Measurements from ENCODE around the gene FXYD4.
"Not testable (repeated sequence)": the region's sequence is repeated elsewhere in the genome, so short reads cannot be mapped to it uniquely, and the experiment has no call there.

Gene FXYD4

GRCh38 chr10:43371418-43371817 lies at the start of gene FXYD4:
TSS of gene FXYD4 (plus strand) at chr10:43371636. CDS start at chr10:43373747, 2,111 bp downstream.
- TF ChIP-seq POLR2AphosphoS5 (IDR thresholded peaks at IDR 0.05; ENCODE audit: borderline replicate concordance, low read depth, low read length) (no peak), FOXP2 (optimal IDR thresholded peaks at IDR 0.05; ENCODE audit: control extremely low read depth, extremely low read length, insufficient read depth) (no peak), EZH2 (IDR thresholded peaks at IDR 0.05) (no peak)
- no peak within 1 kb of the TSS for H3K27ac ChIP-seq
- no peaks in the 10 kb centered on the region for H3K36me3 ChIP-seq (ENCODE audit: insufficient read depth, low read length)
- no peak for DNase-seq (ENCODE audit: low read depth, low spot score)
- H3K9ac ChIP-seq (ENCODE audit: insufficient read length): no peak within 1 kb of the TSS
- no peaks in the 10 kb centered on the region for H3K9me3 ChIP-seq (ENCODE audit: low read depth, low read length)
- H3K4me3 ChIP-seq: no peak within 1 kb of the TSS

GRCh38 chr10:43322331-43322730 lies 49.1 kb upstream of the FXYD4 start:
- Histone ChIP-seq H3K9ac (ENCODE audit: insufficient read length) (no peak overlapping the region), H3K27ac (no peak overlapping the region), H3K9me3 (ENCODE audit: low read depth, low read length) (no peaks in the 10 kb centered on the region), H3K4me3 (no peak overlapping the region), H3K36me3 (ENCODE audit: insufficient read depth, low read length) (no peaks in the 10 kb centered on the region)
- DNase-seq (ENCODE audit: low read depth, low spot score): no peak
- TF ChIP-seq FOXP2 (optimal IDR thresholded peaks at IDR 0.05; ENCODE audit: control extremely low read depth, extremely low read length, insufficient read depth): no peak
- TF ChIP-seq POLR2AphosphoS5 (IDR thresholded peaks at IDR 0.05; ENCODE audit: borderline replicate concordance, low read depth, low read length): no peak
- TF ChIP-seq EZH2 (IDR thresholded peaks at IDR 0.05): no peak

GRCh38 chr10:43322769-43323168 lies 48.7 kb upstream of the FXYD4 start:
- no peak overlapping the region for H3K4me3 ChIP-seq
- no peak for DNase-seq (ENCODE audit: low read depth, low spot score)
- no peak overlapping the region for H3K9ac ChIP-seq (ENCODE audit: insufficient read length)
- H3K9me3 ChIP-seq (ENCODE audit: low read depth, low read length): no peaks in the 10 kb centered on the region
- no peaks in the 10 kb centered on the region for H3K36me3 ChIP-seq (ENCODE audit: insufficient read depth, low read length)
- TF ChIP-seq POLR2AphosphoS5 (IDR thresholded peaks at IDR 0.05; ENCODE audit: borderline replicate concordance, low read depth, low read length): no peak
- no peak overlapping the region for H3K27ac ChIP-seq

- DNase-seq (ENCODE audit: low read depth, low spot score): no peak
- no peaks in the 10 kb centered on the region for H3K9me3 ChIP-seq (ENCODE audit: low read depth, low read length)
- no peak overlapping the region for H3K27ac ChIP-seq
- no peak overlapping the region for H3K9ac ChIP-seq (ENCODE audit: insufficient read length)
- TF ChIP-seq POLR2AphosphoS5 (IDR thresholded peaks at IDR 0.05; ENCODE audit: borderline replicate concordance, low read depth, low read length) (no peak), FOXP2 (optimal IDR thresholded peaks at IDR 0.05; ENCODE audit: control extremely low read depth, extremely low read length, insufficient read depth) (no peak), EZH2 (IDR thresholded peaks at IDR 0.05) (no peak)
- H3K36me3 ChIP-seq (ENCODE audit: insufficient read depth, low read length): no peaks in the 10 kb centered on the region
- H3K4me3 ChIP-seq: no peak overlapping the region
Observed at GRCh38 chr10:43323245-43323644, 48.2 kb upstream of the FXYD4 start.

GRCh38 chr10:43324876-43325275 lies 46.6 kb upstream of the FXYD4 start:
- Histone ChIP-seq H3K36me3 (ENCODE audit: insufficient read depth, low read length) (no peaks in the 10 kb centered on the region), H3K9me3 (ENCODE audit: low read depth, low read length) (no peaks in the 10 kb centered on the region), H3K9ac (ENCODE audit: insufficient read length) (no peak overlapping the region), H3K27ac (no peak overlapping the region), H3K4me3 (no peak overlapping the region)
- TF ChIP-seq POLR2AphosphoS5 (IDR thresholded peaks at IDR 0.05; ENCODE audit: borderline replicate concordance, low read depth, low read length) (no peak), EZH2 (IDR thresholded peaks at IDR 0.05) (no peak), FOXP2 (optimal IDR thresholded peaks at IDR 0.05; ENCODE audit: control extremely low read depth, extremely low read length, insufficient read depth) (no peak)
- DNase-seq (ENCODE audit: low read depth, low spot score): no peak

- Histone ChIP-seq H3K9ac (ENCODE audit: insufficient read length) (no peak overlapping the region), H3K36me3 (ENCODE audit: insufficient read depth, low read length) (no peaks in the 10 kb centered on the region), H3K9me3 (ENCODE audit: low read depth, low read length) (no peaks in the 10 kb centered on the region), H3K27ac (no peak overlapping the region), H3K4me3 (no peak overlapping the region)
- TF ChIP-seq POLR2AphosphoS5 (IDR thresholded peaks at IDR 0.05; ENCODE audit: borderline replicate concordance, low read depth, low read length) (no peak), FOXP2 (optimal IDR thresholded peaks at IDR 0.05; ENCODE audit: control extremely low read depth, extremely low read length, insufficient read depth) (no peak), EZH2 (IDR thresholded peaks at IDR 0.05) (no peak)
- DNase-seq (ENCODE audit: low read depth, low spot score): no peak
Observed at GRCh38 chr10:43327171-43327570, 44.3 kb upstream of the FXYD4 start.

GRCh38 chr10:43327986-43328385 lies 43.5 kb upstream of the FXYD4 start:
- Histone ChIP-seq H3K4me3 (no peak overlapping the region), H3K9ac (ENCODE audit: insufficient read length) (no peak overlapping the region), H3K27ac (no peak overlapping the region), H3K36me3 (ENCODE audit: insufficient read depth, low read length) (no peaks in the 10 kb centered on the region), H3K9me3 (ENCODE audit: low read depth, low read length) (no peaks in the 10 kb centered on the region)
- no peak for DNase-seq (ENCODE audit: low read depth, low spot score)
- TF ChIP-seq FOXP2 (optimal IDR thresholded peaks at IDR 0.05; ENCODE audit: control extremely low read depth, extremely low read length, insufficient read depth) (no peak), EZH2 (IDR thresholded peaks at IDR 0.05) (no peak), POLR2AphosphoS5 (IDR thresholded peaks at IDR 0.05; ENCODE audit: borderline replicate concordance, low read depth, low read length) (no peak)

GRCh38 chr10:43328810-43329209 lies 42.6 kb upstream of the FXYD4 start:
- not testable (repeated sequence) for H3K9ac ChIP-seq (ENCODE audit: insufficient read length); DNase-seq (ENCODE audit: low read depth, low spot score); H3K36me3 ChIP-seq (ENCODE audit: insufficient read depth, low read length); H3K4me3 ChIP-seq; H3K27ac ChIP-seq; H3K9me3 ChIP-seq (ENCODE audit: low read depth, low read length)

GRCh38 chr10:43329246-43329885 lies 42.1 kb upstream of the FXYD4 start:
- not testable (repeated sequence) for H3K9ac ChIP-seq (ENCODE audit: insufficient read length); H3K36me3 ChIP-seq (ENCODE audit: insufficient read depth, low read length); H3K27ac ChIP-seq; DNase-seq (ENCODE audit: low read depth, low spot score); H3K9me3 ChIP-seq (ENCODE audit: low read depth, low read length); H3K4me3 ChIP-seq

GRCh38 chr10:43330049-43330823 lies 41.2 kb upstream of the FXYD4 start:
- not testable (repeated sequence) for H3K9ac ChIP-seq (ENCODE audit: insufficient read length); H3K27ac ChIP-seq; H3K36me3 ChIP-seq (ENCODE audit: insufficient read depth, low read length); H3K4me3 ChIP-seq; DNase-seq (ENCODE audit: low read depth, low spot score); H3K9me3 ChIP-seq (ENCODE audit: low read depth, low read length)

GRCh38 chr10:43330824-43331127 lies 40.7 kb upstream of the FXYD4 start:
- H3K9me3 ChIP-seq (ENCODE audit: low read depth, low read length); DNase-seq (ENCODE audit: low read depth, low spot score); H3K36me3 ChIP-seq (ENCODE audit: insufficient read depth, low read length); H3K9ac ChIP-seq (ENCODE audit: insufficient read length); H3K27ac ChIP-seq; H3K4me3 ChIP-seq: not testable (repeated sequence)
